GM23338 (cell line): ENCODE data around the gene CELF2. TPM values are rescaled to one million over a fixed set of nuclear protein-coding genes. Genes with fewer than 3 reads are reported as not detected.

ENCODE experiments used
- ATAC-seq: fragments of 200-7000 bp; cut with Tn5 transposase; 3 replicates; pipeline ENCODE4 v1.9.1; 2020
- DNase-seq: peaks from one replicate; pipeline ENCODE4 v3.0.0-alpha.2; 2015; ENCODE audit warnings: low spot score
- H2AFZ ChIP-seq: fragments of 200-600 bp; sonication (generic); 2 replicates; pipeline ENCODE4 v1.8.0; 2016; ENCODE audit warnings: antibody characterized with exemption, mild to moderate bottlenecking, moderate library complexity
- H3F3A ChIP-seq: fragments of 200-600 bp; sonication (generic); replicated peaks from 2 replicates; pipeline ENCODE4 v1.8.0; 2017; ENCODE audit warnings: antibody characterized with exemption, mixed run types, low read depth
- H3K27ac ChIP-seq: fragments of 200-600 bp; sonication (generic); 2 replicates; pipeline ENCODE4 v1.6.1; 2016; ENCODE audit warnings: low read depth
- H3K27me3 ChIP-seq: fragments of 200-600 bp; sonication (generic); 2 replicates; pipeline ENCODE4 v1.8.0; 2016; ENCODE audit warnings: mild to moderate bottlenecking, mixed run types, moderate library complexity; ENCODE audit not compliant: insufficient read depth
- H3K36me3 ChIP-seq: fragments of 200-600 bp; sonication (generic); 2 replicates; pipeline ENCODE4 v1.8.0; 2016; ENCODE audit warnings: mild to moderate bottlenecking; ENCODE audit not compliant: insufficient read depth
- H3K4me1 ChIP-seq: fragments of 200-600 bp; sonication (generic); 2 replicates; pipeline ENCODE4 v1.8.0; 2016; ENCODE audit warnings: mild to moderate bottlenecking, moderate library complexity; ENCODE audit not compliant: insufficient read depth
- H3K4me2 ChIP-seq: fragments of 200-600 bp; sonication (generic); 2 replicates; pipeline ENCODE4 v1.7.1; 2017; ENCODE audit warnings: mixed run types
- H3K4me3 ChIP-seq: fragments of 200-600 bp; sonication (generic); 2 replicates; pipeline ENCODE4 v1.6.1; 2016; ENCODE audit warnings: mixed run types
- H3K79me2 ChIP-seq: fragments of 200-600 bp; sonication (generic); replicated peaks from 2 replicates; pipeline ENCODE4 v1.8.0; 2017; ENCODE audit warnings: mild to moderate bottlenecking; ENCODE audit not compliant: insufficient read depth
- H3K9me2 ChIP-seq: fragments of 200-600 bp; sonication (generic); 2 replicates; pipeline ENCODE4 v1.8.0; 2017; ENCODE audit not compliant: insufficient read depth
- H4K20me1 ChIP-seq: fragments of 200-600 bp; sonication (generic); replicated peaks from 2 replicates; pipeline ENCODE4 v1.8.0; 2017; ENCODE audit warnings: mild to moderate bottlenecking; ENCODE audit not compliant: insufficient read depth
- H3K27ac Mint-ChIP-seq: 2 replicates; pipeline ENCODE4 v1.8.0; 2020; ENCODE audit warnings: inconsistent platforms, mild to moderate bottlenecking, moderate library complexity, mixed read lengths
- H3K27me3 Mint-ChIP-seq: 3 replicates; pipeline ENCODE4 v1.8.0; 2022; ENCODE audit warnings: low read depth, mild to moderate bottlenecking, moderate library complexity, mixed read lengths, inconsistent platforms; ENCODE audit not compliant: insufficient read depth, poor library complexity
- H3K36me3 Mint-ChIP-seq: 3 replicates; pipeline ENCODE4 v1.8.0; 2021; ENCODE audit warnings: low read depth, mild to moderate bottlenecking, inconsistent platforms, moderate library complexity, mixed read lengths
- H3K4me1 Mint-ChIP-seq: 3 replicates; pipeline ENCODE4 v1.8.0; 2020; ENCODE audit warnings: mild to moderate bottlenecking, inconsistent platforms, mixed read lengths
- H3K4me3 Mint-ChIP-seq: 3 replicates; pipeline ENCODE4 v1.8.0; 2021; ENCODE audit warnings: moderate library complexity, mild to moderate bottlenecking, inconsistent platforms, mixed read lengths
- H3K9me3 Mint-ChIP-seq: 3 replicates; pipeline ENCODE4 v1.8.0; 2020; ENCODE audit warnings: moderate library complexity, mild to moderate bottlenecking, inconsistent platforms, mixed read lengths
- CREB1 ChIP-seq: fragments of 250-450 bp; sonication (Bioruptor Pico); IDR thresholded peaks from 2 replicates; pipeline ENCODE4 v1.5.0; 2020; ENCODE audit warnings: low read depth, mild to moderate bottlenecking, moderate library complexity
- EZH2 ChIP-seq: fragments of 200-600 bp; sonication (generic); IDR thresholded peaks from one replicate; pipeline ENCODE4 v1.8.0; 2017; ENCODE audit warnings: antibody characterized with exemption, mild to moderate bottlenecking, low read depth; ENCODE audit not compliant: unreplicated experiment
- EZH2phosphoT487 ChIP-seq: fragments of 200-600 bp; sonication (generic); IDR thresholded peaks from one replicate; pipeline ENCODE4 v1.8.1; 2018; ENCODE audit warnings: antibody characterized with exemption; ENCODE audit not compliant: unreplicated experiment
- JUNB ChIP-seq: IDR thresholded peaks from one replicate; pipeline ENCODE4 v1.6.1; 2016; ENCODE audit warnings: antibody characterized with exemption; ENCODE audit not compliant: unreplicated experiment
- NANOG ChIP-seq: IDR thresholded peaks from 2 replicates; pipeline ENCODE4 v1.6.1; 2016; ENCODE audit warnings: antibody characterized with exemption, borderline replicate concordance
- POLR2AphosphoS5 ChIP-seq: IDR thresholded peaks from 2 replicates; pipeline ENCODE4 v1.6.1; 2016; ENCODE audit warnings: antibody characterized with exemption, low read depth
- STAT1 ChIP-seq: IDR thresholded peaks from one replicate; pipeline ENCODE4 v1.6.1; 2016; ENCODE audit warnings: antibody characterized with exemption; ENCODE audit not compliant: unreplicated experiment
- ZNF114 ChIP-seq: fragments of 250-450 bp; sonication (Bioruptor Pico); IDR thresholded peaks from 2 replicates; pipeline ENCODE4 v1.5.0; 2020; ENCODE audit warnings: mild to moderate bottlenecking, moderate library complexity
- ZNF331 ChIP-seq: fragments of 250-450 bp; sonication (Bioruptor Pico); IDR thresholded peaks from 2 replicates; pipeline ENCODE4 v1.5.0; 2020; ENCODE audit warnings: low read depth, mild to moderate bottlenecking, moderate library complexity
- polyA plus RNA-seq: library from polyadenylated mRNA; unstranded; fragments of >200 nt; fragmentation: Nextera tagmentation; extraction: Ambion mirVana; gene quantifications from 2 replicates; pipeline ENCODE4 v1.2.1, GENCODE V29; 2016
- total RNA-seq: library from RNA; depleted of rRNA; stranded (reverse); fragments of >200 nt; shearing (Covaris generic); gene quantifications from 2 replicates; pipeline ENCODE4 v1.2.3, GENCODE V29; 2014
- TF ChIP-seq, protein P1 (sequence below): IDR thresholded peaks from one replicate; pipeline ENCODE4 v1.6.1; 2018; ENCODE audit warnings: antibody characterized with exemption; ENCODE audit not compliant: unreplicated experiment
- TF ChIP-seq, protein P2 (sequence below): IDR thresholded peaks from 2 replicates; pipeline ENCODE4 v1.6.1; 2016; ENCODE audit warnings: antibody characterized with exemption
- TF ChIP-seq, protein P3 (sequence below), 2 experiments: fragments of 200-600 bp in 1 of 2; sonication (generic) in 1 of 2; conservative IDR thresholded peaks; 2 replicates each; pipeline versions ENCODE4 v1.5.1 to v1.6.1; 2016 to 2017; ENCODE audit warnings: antibody characterized with exemption in 2 of 2, low read depth in 2 of 2, mild to moderate bottlenecking in 2 of 2, moderate library complexity in 1 of 2
- TF ChIP-seq, protein P4 (sequence below): fragments of 250-450 bp; sonication (Bioruptor Pico); IDR thresholded peaks from 2 replicates; pipeline ENCODE4 v1.5.0; 2020; ENCODE audit warnings: mild to moderate bottlenecking, moderate library complexity

CELF2 gene
- total and polyA plus RNA-seq, 2 experiments from 2014 or later, result 18.1 to 22.5 TPM

DNA sequence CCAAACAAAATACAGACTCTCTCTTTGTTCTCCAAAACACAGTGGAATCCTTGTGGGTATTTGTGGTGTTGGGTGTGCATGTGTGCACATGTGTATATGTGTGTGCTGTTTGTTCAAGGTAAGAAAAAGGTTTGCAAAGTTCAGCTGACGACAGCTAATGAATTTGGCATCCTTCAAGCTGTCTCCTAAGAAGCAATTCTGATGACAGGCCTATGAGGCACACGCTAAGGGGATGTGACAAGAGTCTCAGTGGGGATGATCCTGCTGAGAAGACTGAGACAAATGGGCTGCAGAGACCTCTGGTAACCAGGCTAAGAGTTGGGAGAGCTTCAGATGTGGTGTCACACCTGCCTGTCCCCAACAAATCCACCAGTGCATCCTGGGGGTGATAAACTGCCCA lies 26.5 kb upstream of the CELF2 start:
- Mint-ChIP-seq H3K27ac (no peak overlapping the region), H3K36me3 (0 out of 3 replicates have a peak, but pooled peaks cover 3% of the 10 kb centered on the region), H3K27me3 (no peaks in the 10 kb centered on the region), H3K4me1 (no peaks in the 10 kb centered on the region), H3K4me3 (no peak overlapping the region), H3K9me3 (peaks cover 4% of the 10 kb centered on the region)
- H3K27me3 ChIP-seq, result no peaks in the 10 kb centered on the region
- TF ChIP-seq ZNF331 (no peak), STAT1 (no peak), CREB1 (CRISPR knock-in tag) (no peak), ZNF114 (no peak), POLR2AphosphoS5 (no peak), EZH2 (no peak), JUNB (no peak), NANOG (no peak), EZH2phosphoT487 (no peak)
- TF ChIP-seq, protein P1, sequence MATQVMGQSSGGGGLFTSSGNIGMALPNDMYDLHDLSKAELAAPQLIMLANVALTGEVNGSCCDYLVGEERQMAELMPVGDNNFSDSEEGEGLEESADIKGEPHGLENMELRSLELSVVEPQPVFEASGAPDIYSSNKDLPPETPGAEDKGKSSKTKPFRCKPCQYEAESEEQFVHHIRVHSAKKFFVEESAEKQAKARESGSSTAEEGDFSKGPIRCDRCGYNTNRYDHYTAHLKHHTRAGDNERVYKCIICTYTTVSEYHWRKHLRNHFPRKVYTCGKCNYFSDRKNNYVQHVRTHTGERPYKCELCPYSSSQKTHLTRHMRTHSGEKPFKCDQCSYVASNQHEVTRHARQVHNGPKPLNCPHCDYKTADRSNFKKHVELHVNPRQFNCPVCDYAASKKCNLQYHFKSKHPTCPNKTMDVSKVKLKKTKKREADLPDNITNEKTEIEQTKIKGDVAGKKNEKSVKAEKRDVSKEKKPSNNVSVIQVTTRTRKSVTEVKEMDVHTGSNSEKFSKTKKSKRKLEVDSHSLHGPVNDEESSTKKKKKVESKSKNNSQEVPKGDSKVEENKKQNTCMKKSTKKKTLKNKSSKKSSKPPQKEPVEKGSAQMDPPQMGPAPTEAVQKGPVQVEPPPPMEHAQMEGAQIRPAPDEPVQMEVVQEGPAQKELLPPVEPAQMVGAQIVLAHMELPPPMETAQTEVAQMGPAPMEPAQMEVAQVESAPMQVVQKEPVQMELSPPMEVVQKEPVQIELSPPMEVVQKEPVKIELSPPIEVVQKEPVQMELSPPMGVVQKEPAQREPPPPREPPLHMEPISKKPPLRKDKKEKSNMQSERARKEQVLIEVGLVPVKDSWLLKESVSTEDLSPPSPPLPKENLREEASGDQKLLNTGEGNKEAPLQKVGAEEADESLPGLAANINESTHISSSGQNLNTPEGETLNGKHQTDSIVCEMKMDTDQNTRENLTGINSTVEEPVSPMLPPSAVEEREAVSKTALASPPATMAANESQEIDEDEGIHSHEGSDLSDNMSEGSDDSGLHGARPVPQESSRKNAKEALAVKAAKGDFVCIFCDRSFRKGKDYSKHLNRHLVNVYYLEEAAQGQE, result no peak
- TF ChIP-seq, protein P2, sequence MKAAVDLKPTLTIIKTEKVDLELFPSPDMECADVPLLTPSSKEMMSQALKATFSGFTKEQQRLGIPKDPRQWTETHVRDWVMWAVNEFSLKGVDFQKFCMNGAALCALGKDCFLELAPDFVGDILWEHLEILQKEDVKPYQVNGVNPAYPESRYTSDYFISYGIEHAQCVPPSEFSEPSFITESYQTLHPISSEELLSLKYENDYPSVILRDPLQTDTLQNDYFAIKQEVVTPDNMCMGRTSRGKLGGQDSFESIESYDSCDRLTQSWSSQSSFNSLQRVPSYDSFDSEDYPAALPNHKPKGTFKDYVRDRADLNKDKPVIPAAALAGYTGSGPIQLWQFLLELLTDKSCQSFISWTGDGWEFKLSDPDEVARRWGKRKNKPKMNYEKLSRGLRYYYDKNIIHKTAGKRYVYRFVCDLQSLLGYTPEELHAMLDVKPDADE, result no peak
- TF ChIP-seq, protein P3, sequence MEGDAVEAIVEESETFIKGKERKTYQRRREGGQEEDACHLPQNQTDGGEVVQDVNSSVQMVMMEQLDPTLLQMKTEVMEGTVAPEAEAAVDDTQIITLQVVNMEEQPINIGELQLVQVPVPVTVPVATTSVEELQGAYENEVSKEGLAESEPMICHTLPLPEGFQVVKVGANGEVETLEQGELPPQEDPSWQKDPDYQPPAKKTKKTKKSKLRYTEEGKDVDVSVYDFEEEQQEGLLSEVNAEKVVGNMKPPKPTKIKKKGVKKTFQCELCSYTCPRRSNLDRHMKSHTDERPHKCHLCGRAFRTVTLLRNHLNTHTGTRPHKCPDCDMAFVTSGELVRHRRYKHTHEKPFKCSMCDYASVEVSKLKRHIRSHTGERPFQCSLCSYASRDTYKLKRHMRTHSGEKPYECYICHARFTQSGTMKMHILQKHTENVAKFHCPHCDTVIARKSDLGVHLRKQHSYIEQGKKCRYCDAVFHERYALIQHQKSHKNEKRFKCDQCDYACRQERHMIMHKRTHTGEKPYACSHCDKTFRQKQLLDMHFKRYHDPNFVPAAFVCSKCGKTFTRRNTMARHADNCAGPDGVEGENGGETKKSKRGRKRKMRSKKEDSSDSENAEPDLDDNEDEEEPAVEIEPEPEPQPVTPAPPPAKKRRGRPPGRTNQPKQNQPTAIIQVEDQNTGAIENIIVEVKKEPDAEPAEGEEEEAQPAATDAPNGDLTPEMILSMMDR (conservative IDR thresholded peaks at IDR 0.05; ENCODE audit: low read depth in 2 of 2), result no peak
- TF ChIP-seq, protein P4, sequence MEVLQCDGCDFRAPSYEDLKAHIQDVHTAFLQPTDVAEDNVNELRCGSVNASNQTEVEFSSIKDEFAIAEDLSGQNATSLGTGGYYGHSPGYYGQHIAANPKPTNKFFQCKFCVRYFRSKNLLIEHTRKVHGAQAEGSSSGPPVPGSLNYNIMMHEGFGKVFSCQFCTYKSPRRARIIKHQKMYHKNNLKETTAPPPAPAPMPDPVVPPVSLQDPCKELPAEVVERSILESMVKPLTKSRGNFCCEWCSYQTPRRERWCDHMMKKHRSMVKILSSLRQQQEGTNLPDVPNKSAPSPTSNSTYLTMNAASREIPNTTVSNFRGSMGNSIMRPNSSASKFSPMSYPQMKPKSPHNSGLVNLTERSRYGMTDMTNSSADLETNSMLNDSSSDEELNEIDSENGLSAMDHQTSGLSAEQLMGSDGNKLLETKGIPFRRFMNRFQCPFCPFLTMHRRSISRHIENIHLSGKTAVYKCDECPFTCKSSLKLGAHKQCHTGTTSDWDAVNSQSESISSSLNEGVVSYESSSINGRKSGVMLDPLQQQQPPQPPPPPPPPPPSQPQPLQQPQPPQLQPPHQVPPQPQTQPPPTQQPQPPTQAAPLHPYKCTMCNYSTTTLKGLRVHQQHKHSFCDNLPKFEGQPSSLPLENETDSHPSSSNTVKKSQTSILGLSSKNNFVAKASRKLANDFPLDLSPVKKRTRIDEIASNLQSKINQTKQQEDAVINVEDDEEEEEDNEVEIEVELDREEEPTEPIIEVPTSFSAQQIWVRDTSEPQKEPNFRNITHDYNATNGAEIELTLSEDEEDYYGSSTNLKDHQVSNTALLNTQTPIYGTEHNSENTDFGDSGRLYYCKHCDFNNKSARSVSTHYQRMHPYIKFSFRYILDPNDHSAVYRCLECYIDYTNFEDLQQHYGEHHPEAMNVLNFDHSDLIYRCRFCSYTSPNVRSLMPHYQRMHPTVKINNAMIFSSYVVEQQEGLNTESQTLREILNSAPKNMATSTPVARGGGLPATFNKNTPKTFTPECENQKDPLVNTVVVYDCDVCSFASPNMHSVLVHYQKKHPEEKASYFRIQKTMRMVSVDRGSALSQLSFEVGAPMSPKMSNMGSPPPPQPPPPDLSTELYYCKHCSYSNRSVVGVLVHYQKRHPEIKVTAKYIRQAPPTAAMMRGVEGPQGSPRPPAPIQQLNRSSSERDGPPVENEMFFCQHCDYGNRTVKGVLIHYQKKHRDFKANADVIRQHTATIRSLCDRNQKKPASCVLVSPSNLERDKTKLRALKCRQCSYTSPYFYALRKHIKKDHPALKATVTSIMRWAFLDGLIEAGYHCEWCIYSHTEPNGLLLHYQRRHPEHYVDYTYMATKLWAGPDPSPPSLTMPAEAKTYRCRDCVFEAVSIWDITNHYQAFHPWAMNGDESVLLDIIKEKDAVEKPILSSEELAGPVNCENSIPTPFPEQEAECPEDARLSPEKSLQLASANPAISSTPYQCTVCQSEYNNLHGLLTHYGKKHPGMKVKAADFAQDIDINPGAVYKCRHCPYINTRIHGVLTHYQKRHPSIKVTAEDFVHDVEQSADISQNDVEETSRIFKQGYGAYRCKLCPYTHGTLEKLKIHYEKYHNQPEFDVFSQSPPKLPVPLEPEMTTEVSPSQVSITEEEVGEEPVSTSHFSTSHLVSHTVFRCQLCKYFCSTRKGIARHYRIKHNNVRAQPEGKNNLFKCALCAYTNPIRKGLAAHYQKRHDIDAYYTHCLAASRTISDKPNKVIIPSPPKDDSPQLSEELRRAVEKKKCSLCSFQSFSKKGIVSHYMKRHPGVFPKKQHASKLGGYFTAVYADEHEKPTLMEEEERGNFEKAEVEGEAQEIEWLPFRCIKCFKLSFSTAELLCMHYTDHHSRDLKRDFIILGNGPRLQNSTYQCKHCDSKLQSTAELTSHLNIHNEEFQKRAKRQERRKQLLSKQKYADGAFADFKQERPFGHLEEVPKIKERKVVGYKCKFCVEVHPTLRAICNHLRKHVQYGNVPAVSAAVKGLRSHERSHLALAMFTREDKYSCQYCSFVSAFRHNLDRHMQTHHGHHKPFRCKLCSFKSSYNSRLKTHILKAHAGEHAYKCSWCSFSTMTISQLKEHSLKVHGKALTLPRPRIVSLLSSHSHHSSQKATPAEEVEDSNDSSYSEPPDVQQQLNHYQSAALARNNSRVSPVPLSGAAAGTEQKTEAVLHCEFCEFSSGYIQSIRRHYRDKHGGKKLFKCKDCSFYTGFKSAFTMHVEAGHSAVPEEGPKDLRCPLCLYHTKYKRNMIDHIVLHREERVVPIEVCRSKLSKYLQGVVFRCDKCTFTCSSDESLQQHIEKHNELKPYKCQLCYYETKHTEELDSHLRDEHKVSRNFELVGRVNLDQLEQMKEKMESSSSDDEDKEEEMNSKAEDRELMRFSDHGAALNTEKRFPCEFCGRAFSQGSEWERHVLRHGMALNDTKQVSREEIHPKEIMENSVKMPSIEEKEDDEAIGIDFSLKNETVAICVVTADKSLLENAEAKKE (CRISPR knock-in tag), result no peak
- no peaks in the 10 kb centered on the region for H3K4me1 ChIP-seq
- no peaks in the 10 kb centered on the region for H3F3A ChIP-seq
- ATAC-seq, result no peak
- no peak overlapping the region for H3K4me3 ChIP-seq
- 0 out of 2 replicates have a peak overlapping the region, but pooled peaks have one; percentile 6 for H2AFZ ChIP-seq
- no peaks in the 10 kb centered on the region for H4K20me1 ChIP-seq
- no peaks in the 10 kb centered on the region for H3K36me3 ChIP-seq
- no peak for DNase-seq
- H3K9me2 ChIP-seq, result no peaks in the 10 kb centered on the region
- H3K27ac ChIP-seq, result no peak overlapping the region
- H3K79me2 ChIP-seq, result no peaks in the 10 kb centered on the region
- no peak overlapping the region for H3K4me2 ChIP-seq
